Panc1 (cell line): ENCODE measurements around the gene RAB1B. TPM values are rescaled to one million over a fixed set of nuclear protein-coding genes. Genes with fewer than 3 reads are reported as not detected.

ENCODE experiments used
- ATAC-seq: fragments of 200-7000 bp; cut with Tn5 transposase; 2 replicates; pipeline ENCODE4 v1.9.1; 2020; ENCODE audit warnings: mild to moderate bottlenecking, moderate library complexity
- BruUV-seq: library from RNA; stranded (reverse); fragments of 400-500 nt; replicated peaks from 2 replicates; lab custom pipeline; 2021; lab: Mats Ljungman, UMichigan
- CTCF ChIA-PET: fragments of 300-600 bp; sonication (Branson Sonifier 250); formaldehyde crosslinking; loops from one replicate; lab custom pipeline; 2022; ENCODE audit warnings: antibody characterized with exemption; lab: Charles Lee
- POLR2A ChIA-PET: fragments of 300-600 bp; sonication (Branson Sonifier 250); formaldehyde crosslinking; loops from one replicate; lab custom pipeline; 2022; ENCODE audit warnings: antibody characterized with exemption; lab: Charles Lee
- DNase-seq: peaks from one replicate; pipeline ENCODE4 v3.0.0-alpha.2; 2010; ENCODE audit warnings: low read depth, low spot score
- H3K27ac ChIP-seq: 2 replicates; pipeline ENCODE4 v1.5.1; 2011; ENCODE audit warnings: mild to moderate bottlenecking, low read length, inconsistent platforms
- H3K27me3 ChIP-seq: fragments of 200-500 bp; sonication (Bioruptor generic); 2 replicates; pipeline ENCODE4 v1.6.0; 2014; ENCODE audit warnings: low read length, inconsistent platforms; ENCODE audit not compliant: control insufficient read depth, insufficient read depth
- H3K36me3 ChIP-seq: fragments of 200-500 bp; sonication (Bioruptor generic); 2 replicates; pipeline ENCODE4 v1.5.1; 2014; ENCODE audit warnings: inconsistent platforms, mild to moderate bottlenecking, low read length, moderate library complexity; ENCODE audit not compliant: control insufficient read depth, insufficient read depth
- H3K4me1 ChIP-seq: 2 replicates; pipeline ENCODE4 v1.5.1; 2011; ENCODE audit warnings: inconsistent platforms, mild to moderate bottlenecking, low read length, moderate library complexity; ENCODE audit not compliant: control insufficient read depth, insufficient read depth
- H3K4me3 ChIP-seq, 2 experiments: 2 replicates each; pipeline ENCODE4 v1.5.1; 2011 to 2012; ENCODE audit warnings: low read depth in 2 of 2, low read length in 2 of 2, mild to moderate bottlenecking in 2 of 2, inconsistent platforms in 1 of 2, moderate library complexity in 1 of 2
- H3K9me3 ChIP-seq: fragments of 200-500 bp; sonication (Bioruptor generic); 2 replicates; pipeline ENCODE4 v1.5.1; 2014; ENCODE audit warnings: low read depth, mild to moderate bottlenecking, inconsistent platforms, low read length, moderate library complexity; ENCODE audit not compliant: control insufficient read depth, insufficient read depth
- POLR2AphosphoS5 ChIP-seq: IDR thresholded peaks from 2 replicates; pipeline ENCODE4 v1.6.1; 2012; ENCODE audit warnings: mild to moderate bottlenecking, low read depth, low read length, moderate library complexity
- SIN3A ChIP-seq: IDR thresholded peaks from 2 replicates; pipeline ENCODE4 v1.6.1; 2012; ENCODE audit warnings: low read depth, mild to moderate bottlenecking, low read length, moderate library complexity, borderline replicate concordance; ENCODE audit not compliant: insufficient read depth
- TCF7L2 ChIP-seq: IDR thresholded peaks from 2 replicates; pipeline ENCODE4 v1.6.1; 2011; ENCODE audit warnings: mild to moderate bottlenecking, low read depth, low read length, inconsistent platforms
- in situ Hi-C: cut with HindIII; loops from 2 replicates; pipeline ENCODE4 v1.10.0; 2016; ENCODE audit warnings: low sequenced_read_pairs, low pct_unique_long_range_greater_than_20kb
- intact Hi-C: fragments of 100-400 bp; cut with micrococcal nuclease; formaldehyde crosslinking; loops from one replicate; pipeline ENCODE4 v1.10.0; 2022; ENCODE audit not compliant: unreplicated experiment
- total RNA-seq: library from RNA; stranded (reverse); gene quantifications from one replicate; pipeline ENCODE4 v1.2.1, GENCODE V29; 2021; ENCODE audit not compliant: unreplicated experiment
- TF ChIP-seq, protein P1 (sequence below): fragments of 450-650 bp; IDR thresholded peaks from 2 replicates; pipeline ENCODE4 v1.5.1; 2017; ENCODE audit warnings: mild to moderate bottlenecking
- TF ChIP-seq, protein P2 (sequence below), 2 experiments: IDR thresholded peaks; 2 replicates each; pipeline ENCODE4 v1.6.1; 2011 to 2012; ENCODE audit warnings: low read depth in 2 of 2, control low read depth in 1 of 2, low read length in 1 of 2, mild to moderate bottlenecking in 1 of 2, moderate library complexity in 1 of 2; ENCODE audit not compliant: insufficient read depth in 1 of 2

The RAB1B gene
- total RNA-seq, 1 experiment from 2014 or later, result 256 TPM

DNA sequence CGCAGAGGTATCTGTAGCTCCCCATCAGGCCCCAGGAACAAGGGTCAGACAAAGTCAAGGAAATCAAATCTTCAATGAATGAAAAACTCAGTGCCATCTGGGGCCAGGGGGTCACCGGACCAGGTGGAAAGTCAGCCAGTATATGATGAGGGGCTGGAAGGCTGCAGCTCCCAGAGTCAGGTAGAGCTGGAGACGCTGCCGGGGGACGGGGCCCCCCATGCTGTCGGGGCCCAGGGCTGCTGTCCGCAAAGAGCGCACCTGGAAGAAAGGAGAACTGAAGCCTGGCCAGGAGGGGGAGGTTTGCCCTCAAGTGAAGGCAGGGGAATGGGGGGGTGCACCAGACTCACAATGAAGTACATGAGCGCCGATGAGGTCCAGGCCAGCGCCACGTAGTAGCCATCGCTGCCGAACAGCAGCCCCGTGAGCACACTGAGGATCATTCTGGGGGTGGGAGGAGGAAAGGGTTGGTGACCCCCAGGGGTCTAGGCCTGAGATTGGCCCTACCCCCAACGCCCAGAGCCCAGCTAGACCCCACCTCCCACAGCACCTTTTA lies 16.2 kb downstream of the RAB1B start:
- Histone ChIP-seq H3K4me1 (peaks cover 42% of the 10 kb centered on the region), H3K4me3 (no peak overlapping the region), H3K27me3 (no peaks in the 10 kb centered on the region), H3K9me3 (no peaks in the 10 kb centered on the region), H3K36me3 (no peaks in the 10 kb centered on the region; the same call in none of the 2 replicates), H3K27ac (no peak overlapping the region)
- intact Hi-C loops, result no loop called here
- ChIA-PET POLR2A (interaction anchor here (0.7 kb wide), 1 partner anchor 30 kb away, joined by 3 read pairs; no protein-coding TSS in a partner anchor), CTCF (interaction anchor here (0.6 kb wide), 1 partner anchor 471 kb away, joined by 8 read pairs; no protein-coding TSS in a partner anchor)
- no TSS peak for BruUV-seq
- in situ Hi-C loops, result no loop called here
- ATAC-seq (no peak), DNase-seq (no peak)
- no peak for TF ChIP-seq SIN3A
- TF ChIP-seq, protein P1, sequence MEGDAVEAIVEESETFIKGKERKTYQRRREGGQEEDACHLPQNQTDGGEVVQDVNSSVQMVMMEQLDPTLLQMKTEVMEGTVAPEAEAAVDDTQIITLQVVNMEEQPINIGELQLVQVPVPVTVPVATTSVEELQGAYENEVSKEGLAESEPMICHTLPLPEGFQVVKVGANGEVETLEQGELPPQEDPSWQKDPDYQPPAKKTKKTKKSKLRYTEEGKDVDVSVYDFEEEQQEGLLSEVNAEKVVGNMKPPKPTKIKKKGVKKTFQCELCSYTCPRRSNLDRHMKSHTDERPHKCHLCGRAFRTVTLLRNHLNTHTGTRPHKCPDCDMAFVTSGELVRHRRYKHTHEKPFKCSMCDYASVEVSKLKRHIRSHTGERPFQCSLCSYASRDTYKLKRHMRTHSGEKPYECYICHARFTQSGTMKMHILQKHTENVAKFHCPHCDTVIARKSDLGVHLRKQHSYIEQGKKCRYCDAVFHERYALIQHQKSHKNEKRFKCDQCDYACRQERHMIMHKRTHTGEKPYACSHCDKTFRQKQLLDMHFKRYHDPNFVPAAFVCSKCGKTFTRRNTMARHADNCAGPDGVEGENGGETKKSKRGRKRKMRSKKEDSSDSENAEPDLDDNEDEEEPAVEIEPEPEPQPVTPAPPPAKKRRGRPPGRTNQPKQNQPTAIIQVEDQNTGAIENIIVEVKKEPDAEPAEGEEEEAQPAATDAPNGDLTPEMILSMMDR, result no peak
- no peak for TF ChIP-seq POLR2AphosphoS5
- TF ChIP-seq, protein P2, sequence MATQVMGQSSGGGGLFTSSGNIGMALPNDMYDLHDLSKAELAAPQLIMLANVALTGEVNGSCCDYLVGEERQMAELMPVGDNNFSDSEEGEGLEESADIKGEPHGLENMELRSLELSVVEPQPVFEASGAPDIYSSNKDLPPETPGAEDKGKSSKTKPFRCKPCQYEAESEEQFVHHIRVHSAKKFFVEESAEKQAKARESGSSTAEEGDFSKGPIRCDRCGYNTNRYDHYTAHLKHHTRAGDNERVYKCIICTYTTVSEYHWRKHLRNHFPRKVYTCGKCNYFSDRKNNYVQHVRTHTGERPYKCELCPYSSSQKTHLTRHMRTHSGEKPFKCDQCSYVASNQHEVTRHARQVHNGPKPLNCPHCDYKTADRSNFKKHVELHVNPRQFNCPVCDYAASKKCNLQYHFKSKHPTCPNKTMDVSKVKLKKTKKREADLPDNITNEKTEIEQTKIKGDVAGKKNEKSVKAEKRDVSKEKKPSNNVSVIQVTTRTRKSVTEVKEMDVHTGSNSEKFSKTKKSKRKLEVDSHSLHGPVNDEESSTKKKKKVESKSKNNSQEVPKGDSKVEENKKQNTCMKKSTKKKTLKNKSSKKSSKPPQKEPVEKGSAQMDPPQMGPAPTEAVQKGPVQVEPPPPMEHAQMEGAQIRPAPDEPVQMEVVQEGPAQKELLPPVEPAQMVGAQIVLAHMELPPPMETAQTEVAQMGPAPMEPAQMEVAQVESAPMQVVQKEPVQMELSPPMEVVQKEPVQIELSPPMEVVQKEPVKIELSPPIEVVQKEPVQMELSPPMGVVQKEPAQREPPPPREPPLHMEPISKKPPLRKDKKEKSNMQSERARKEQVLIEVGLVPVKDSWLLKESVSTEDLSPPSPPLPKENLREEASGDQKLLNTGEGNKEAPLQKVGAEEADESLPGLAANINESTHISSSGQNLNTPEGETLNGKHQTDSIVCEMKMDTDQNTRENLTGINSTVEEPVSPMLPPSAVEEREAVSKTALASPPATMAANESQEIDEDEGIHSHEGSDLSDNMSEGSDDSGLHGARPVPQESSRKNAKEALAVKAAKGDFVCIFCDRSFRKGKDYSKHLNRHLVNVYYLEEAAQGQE (IDR thresholded peaks at IDR 0.05; ENCODE audit: insufficient read depth in 1 of 2, low read depth in 2 of 2, low read length in 1 of 2), result no peak
- no peak for TF ChIP-seq TCF7L2

GRCh38 chr11:66285250-66285947 lies 17.0 kb downstream of the RAB1B start:
- no peak for ATAC-seq

More at GRCh38 chr11:66285250-66285947, 17.0 kb downstream of the RAB1B start:
- no TSS peak for BruUV-seq
- intact Hi-C loops (no loop called here), in situ Hi-C loops (no loop called here)
- Histone ChIP-seq H3K9me3 (no peaks in the 10 kb centered on the region), H3K36me3 (no peaks in the 10 kb centered on the region; the same call in none of the 2 replicates), H3K4me1 (peaks cover 45% of the 10 kb centered on the region), H3K27ac (no peak overlapping the region; the same call in 1 of the 2 replicates), H3K4me3 (no peak overlapping the region), H3K27me3 (no peaks in the 10 kb centered on the region)
- TF ChIP-seq TCF7L2 (no peak), SIN3A (no peak), POLR2AphosphoS5 (no peak)
- TF ChIP-seq, protein P2 (IDR thresholded peaks at IDR 0.05; ENCODE audit: insufficient read depth in 1 of 2, low read depth in 2 of 2, low read length in 1 of 2), result no peak
- TF ChIP-seq, protein P1, result no peak
- POLR2A ChIA-PET, result interaction anchor here (0.6 kb wide), 1 partner anchor 14 kb away, joined by 3 read pairs; no protein-coding TSS in a partner anchor
- CTCF ChIA-PET, result interaction anchor here (0.6 kb wide), 1 partner anchor 146 kb away, joined by 6 read pairs; no protein-coding TSS in a partner anchor
- no peak for DNase-seq
